Dendritic cell treated with granulocyte-macrophage colony-stimulating factor and Interleukin-4, amounts not matched to agents 40 ng/mL and 50 ng/mL, for 4 days (primary cell): Measurements from ENCODE around the gene IFIT1.

ENCODE experiments used
- H3K27ac Mint-ChIP-seq: one replicate; pipeline ENCODE4 v1.8.0; 2022; ENCODE audit warnings: mild to moderate bottlenecking, mixed read lengths
- H3K27me3 Mint-ChIP-seq: one replicate; pipeline ENCODE4 v1.8.0; 2022; ENCODE audit warnings: mild to moderate bottlenecking, mixed read lengths
- H3K36me3 Mint-ChIP-seq: one replicate; pipeline ENCODE4 v1.8.0; 2022; ENCODE audit warnings: low read depth, mixed read lengths
- H3K4me1 Mint-ChIP-seq: one replicate; pipeline ENCODE4 v1.8.0; 2022; ENCODE audit warnings: low read depth, mixed read lengths
- H3K4me3 Mint-ChIP-seq: one replicate; pipeline ENCODE4 v1.8.0; 2022; ENCODE audit warnings: mild to moderate bottlenecking, moderate library complexity, mixed read lengths
- H3K9me3 Mint-ChIP-seq: one replicate; pipeline ENCODE4 v1.8.0; 2022; ENCODE audit warnings: mixed read lengths
- intact Hi-C: fragments of 100-400 bp; cut with micrococcal nuclease; formaldehyde crosslinking; loops from one replicate; pipeline ENCODE4 v1.15.0; 2022

Gene IFIT1

DNA sequence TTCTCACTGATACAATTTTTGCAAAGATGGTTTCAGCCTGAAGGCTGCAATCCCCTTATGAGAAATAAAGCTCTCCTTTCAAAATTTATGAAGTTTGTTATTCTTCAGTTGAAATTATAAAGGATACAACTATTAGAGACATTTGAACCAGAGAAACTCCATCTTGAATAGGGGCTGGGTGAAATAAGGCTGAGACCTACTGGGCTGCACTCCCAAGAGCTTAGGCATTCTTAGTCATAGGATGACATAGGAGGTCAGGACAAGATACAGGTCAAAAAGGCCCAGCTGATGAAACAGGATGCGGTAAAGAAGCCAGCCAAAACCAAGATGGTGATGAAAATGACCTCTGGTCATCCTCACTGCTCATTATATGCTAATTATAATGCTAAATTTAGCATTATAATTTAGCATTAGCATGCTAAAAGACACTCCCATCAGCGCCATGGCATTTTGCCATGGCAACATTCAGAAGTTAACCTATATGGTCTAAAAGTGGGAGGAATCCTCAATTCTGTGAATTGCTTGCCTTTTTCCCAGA, 37.0 kb upstream of the IFIT1 start:
- H3K9me3 Mint-ChIP-seq = no peaks in the 10 kb centered on the region

DNA sequence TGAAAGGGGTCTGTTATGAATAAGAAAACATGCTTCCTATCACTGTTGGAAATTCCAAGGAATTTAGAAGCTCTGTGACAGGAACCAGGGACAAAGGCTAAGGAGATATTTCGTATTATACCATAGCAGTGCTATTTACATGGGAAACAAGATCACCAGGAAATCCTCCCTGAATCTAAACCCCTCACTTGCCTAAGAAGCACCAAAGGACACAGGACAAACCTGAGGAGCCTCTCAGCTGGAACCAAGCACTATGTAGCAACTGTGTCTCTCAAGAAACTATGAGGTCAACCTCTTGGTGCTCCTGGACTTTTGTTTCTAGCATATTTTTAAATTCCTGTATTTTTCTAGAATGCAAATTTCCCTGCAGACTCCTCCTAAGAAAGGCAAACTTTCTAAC, 35.3 kb upstream of the IFIT1 start:
- Mint-ChIP-seq H3K4me1 (peaks cover 9% of the 10 kb centered on the region), H3K9me3 (no peaks in the 10 kb centered on the region), H3K36me3 (no peaks in the 10 kb centered on the region), H3K27ac (no peak overlapping the region), H3K4me3 (no peak overlapping the region), H3K27me3 (peaks cover 3% of the 10 kb centered on the region)
- intact Hi-C loops = no loop called here

More for the DNA sequence above, 37.0 kb upstream of the IFIT1 start:
- no peaks in the 10 kb centered on the region for H3K36me3 Mint-ChIP-seq
- H3K4me3 Mint-ChIP-seq = no peak overlapping the region
- intact Hi-C loops = no loop called here
- H3K4me1 Mint-ChIP-seq = peaks cover 25% of the 10 kb centered on the region
- no peaks in the 10 kb centered on the region for H3K27me3 Mint-ChIP-seq
- no peak overlapping the region for H3K27ac Mint-ChIP-seq

DNA sequence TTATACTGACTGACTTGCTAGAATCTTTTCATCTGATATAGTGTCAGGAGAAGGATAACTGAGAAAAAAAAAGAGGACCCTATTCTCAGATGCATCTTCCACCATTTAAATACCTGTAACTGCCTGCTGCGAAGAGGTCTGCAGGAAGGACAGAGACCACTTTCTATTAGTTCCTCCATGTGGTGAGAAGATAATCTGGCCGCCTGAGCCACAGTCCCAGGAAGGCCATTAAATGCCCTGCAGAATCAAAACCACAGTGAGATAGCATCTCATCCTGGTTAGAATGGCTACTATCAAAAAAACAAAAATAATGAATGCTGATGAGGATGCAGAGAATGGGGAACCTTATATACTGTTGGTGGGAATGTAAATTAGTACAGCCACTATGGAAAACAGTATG, 34.4 kb upstream of the IFIT1 start:
- intact Hi-C loops = no loop called here
- Mint-ChIP-seq H3K4me1 (peaks cover under 1% of the 10 kb centered on the region), H3K4me3 (no peak overlapping the region), H3K27ac (no peak overlapping the region), H3K36me3 (no peaks in the 10 kb centered on the region), H3K27me3 (peaks cover 3% of the 10 kb centered on the region), H3K9me3 (no peaks in the 10 kb centered on the region)

- intact Hi-C loops = no loop called here
- Mint-ChIP-seq H3K9me3 (no peaks in the 10 kb centered on the region), H3K4me3 (no peak overlapping the region), H3K36me3 (no peaks in the 10 kb centered on the region), H3K27me3 (peaks cover 3% of the 10 kb centered on the region), H3K4me1 (peaks cover 5% of the 10 kb centered on the region), H3K27ac (no peak overlapping the region)
These were observed 32.3 kb upstream of the IFIT1 start for GRCh38 chr10:89360157-89360556.

DNA sequence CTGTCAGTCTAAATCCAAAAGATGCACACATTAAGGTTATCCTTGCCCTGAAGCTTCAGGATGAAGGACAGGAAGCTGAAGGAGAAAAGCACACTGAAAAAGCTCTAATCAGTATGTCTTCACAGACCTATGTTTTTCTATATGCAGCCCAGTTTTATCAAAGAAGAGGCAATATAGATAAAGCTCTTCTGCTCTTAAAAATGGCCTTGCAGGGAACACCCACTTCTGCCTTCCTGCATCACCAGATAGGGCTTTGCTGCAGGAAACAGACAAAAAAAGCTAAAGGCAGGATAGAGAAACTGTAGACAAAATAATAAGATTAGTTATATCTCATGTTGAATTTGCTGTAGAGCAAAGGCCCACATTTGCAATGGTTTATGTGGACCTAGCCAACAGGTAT, 29.5 kb upstream of the IFIT1 start:
- intact Hi-C loops = no loop called here
- no peaks in the 10 kb centered on the region for H3K36me3 Mint-ChIP-seq
- H3K4me1 Mint-ChIP-seq = peaks cover 11% of the 10 kb centered on the region
- no peaks in the 10 kb centered on the region for H3K9me3 Mint-ChIP-seq
- peaks cover 6% of the 10 kb centered on the region for H3K27me3 Mint-ChIP-seq
- no peak overlapping the region for H3K27ac Mint-ChIP-seq
- H3K4me3 Mint-ChIP-seq = no peak overlapping the region

DNA sequence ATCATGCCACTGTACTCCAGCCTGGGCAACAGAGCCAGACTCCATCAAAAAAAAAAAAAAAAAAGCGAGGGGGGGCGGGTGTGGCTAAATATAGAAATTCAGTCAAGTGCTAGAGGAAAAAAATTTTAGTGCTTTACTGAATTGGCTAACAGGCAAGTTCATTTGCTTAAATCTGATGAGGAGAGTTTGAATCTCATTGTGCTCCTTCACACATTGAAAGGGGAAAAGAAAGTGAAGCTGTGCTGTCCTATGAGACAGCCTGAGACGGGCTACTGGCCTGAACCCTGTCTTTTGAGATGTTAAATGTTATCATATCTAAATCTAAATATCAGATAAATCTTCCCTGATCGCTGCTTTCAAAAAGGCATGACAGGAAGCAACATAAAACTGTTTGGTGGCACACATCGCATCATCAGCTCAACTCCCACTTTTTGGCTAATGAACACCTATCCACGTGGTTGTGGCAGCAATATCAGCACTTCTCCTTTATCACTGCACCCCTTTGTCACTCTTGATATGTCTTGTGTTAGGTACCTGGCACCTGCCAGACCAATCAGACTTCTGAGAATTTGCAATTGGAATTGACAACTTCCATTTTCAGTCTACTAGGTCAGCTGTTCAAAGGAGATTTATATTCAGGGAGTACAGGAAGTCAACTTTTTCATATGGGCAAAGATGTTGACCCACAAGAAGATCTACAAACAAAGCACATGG, 28.5 kb upstream of the IFIT1 start:
- Mint-ChIP-seq H3K4me1 (peaks cover 15% of the 10 kb centered on the region), H3K4me3 (no peak overlapping the region), H3K36me3 (no peaks in the 10 kb centered on the region), H3K27me3 (peaks cover 6% of the 10 kb centered on the region), H3K27ac (no peak overlapping the region), H3K9me3 (no peaks in the 10 kb centered on the region)
- intact Hi-C loops = no loop called here

- H3K9me3 Mint-ChIP-seq = no peaks in the 10 kb centered on the region
- peaks cover 6% of the 10 kb centered on the region for H3K27me3 Mint-ChIP-seq
- H3K4me3 Mint-ChIP-seq = no peak overlapping the region
- H3K4me1 Mint-ChIP-seq = peaks cover 22% of the 10 kb centered on the region
- intact Hi-C loops = no loop called here
- H3K27ac Mint-ChIP-seq = no peak overlapping the region
- no peaks in the 10 kb centered on the region for H3K36me3 Mint-ChIP-seq
These were observed 27.9 kb upstream of the IFIT1 start for GRCh38 chr10:89364531-89364930.

GRCh38 chr10:89367529-89367928, 24.9 kb upstream of the IFIT1 start:
- Mint-ChIP-seq H3K9me3 (no peaks in the 10 kb centered on the region), H3K4me3 (no peak overlapping the region), H3K36me3 (no peaks in the 10 kb centered on the region), H3K27ac (peak overlapping the region; percentile 17), H3K27me3 (peaks cover 2% of the 10 kb centered on the region), H3K4me1 (peaks cover 23% of the 10 kb centered on the region)
- intact Hi-C loops = no loop called here

DNA sequence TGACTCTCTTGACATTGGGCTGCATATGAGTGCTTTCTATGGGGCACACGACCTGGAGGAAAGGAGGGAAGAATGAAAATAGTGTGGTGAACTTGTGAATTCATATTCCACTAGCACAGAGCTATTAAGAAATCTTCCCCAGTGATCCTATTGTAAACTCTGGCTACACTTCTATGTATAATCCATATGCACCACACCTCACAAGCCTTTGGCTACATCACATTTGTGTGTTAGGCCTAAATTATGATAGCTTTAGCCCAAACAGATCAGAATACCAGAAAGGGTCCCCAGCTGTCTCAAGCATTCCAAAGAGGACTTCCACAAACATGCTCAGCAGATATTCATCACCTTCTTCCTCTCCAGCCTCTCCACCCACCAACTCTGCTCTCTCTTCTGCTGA, 24.3 kb upstream of the IFIT1 start:
- intact Hi-C loops = no loop called here
- Mint-ChIP-seq H3K27ac (peak overlapping the region; percentile 17), H3K36me3 (no peaks in the 10 kb centered on the region), H3K27me3 (peaks cover 2% of the 10 kb centered on the region), H3K4me3 (no peak overlapping the region), H3K9me3 (no peaks in the 10 kb centered on the region), H3K4me1 (peaks cover 23% of the 10 kb centered on the region)

DNA sequence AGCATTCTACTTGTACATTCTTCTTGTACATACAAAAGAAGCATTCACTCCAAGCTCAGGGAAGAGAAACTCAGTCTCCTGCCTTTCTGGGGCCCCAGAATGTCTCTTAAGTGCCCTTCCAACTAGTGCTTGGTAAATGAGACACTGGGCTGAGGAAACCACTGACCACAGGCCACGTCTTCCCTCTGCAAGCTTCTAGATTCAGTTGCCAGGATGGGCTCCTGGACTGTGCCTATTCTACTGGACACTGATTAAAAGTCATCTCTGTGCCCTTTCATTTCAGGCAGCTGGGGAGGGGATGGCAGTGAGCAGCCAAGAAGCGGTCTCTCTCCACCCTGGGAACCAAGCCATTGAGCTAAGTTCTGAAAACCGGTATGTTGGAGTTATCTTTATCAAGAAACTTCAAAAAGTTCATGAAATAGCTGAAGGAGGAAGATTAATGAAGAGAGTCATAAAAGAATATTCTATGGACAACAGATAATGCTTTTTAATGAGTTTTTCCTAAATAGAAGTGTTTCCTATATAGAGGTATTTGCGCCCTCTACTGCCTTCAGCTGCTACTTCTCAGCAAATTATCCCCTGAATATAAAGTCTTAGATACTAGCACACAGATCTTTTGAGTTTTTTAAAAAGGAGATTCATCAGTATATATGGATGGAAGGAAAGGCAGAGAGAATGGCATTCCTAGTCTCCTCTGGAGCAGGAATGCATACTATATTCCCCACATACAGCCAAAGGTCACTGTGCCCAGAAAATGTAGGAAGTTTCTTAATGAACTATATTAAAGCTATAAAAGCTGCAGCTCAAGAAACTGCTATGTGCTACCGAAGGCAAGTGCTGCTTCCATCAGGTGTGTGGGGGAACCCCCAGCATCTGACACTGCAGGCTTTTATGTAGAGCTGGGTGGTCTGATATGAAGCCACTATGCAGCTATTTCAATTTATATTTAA, 23.0 kb upstream of the IFIT1 start:
- Mint-ChIP-seq H3K27me3 (peaks cover 2% of the 10 kb centered on the region), H3K4me3 (no peak overlapping the region), H3K27ac (no peak overlapping the region), H3K4me1 (peaks cover 23% of the 10 kb centered on the region), H3K36me3 (no peaks in the 10 kb centered on the region), H3K9me3 (no peaks in the 10 kb centered on the region)
- intact Hi-C loops = no loop called here

DNA sequence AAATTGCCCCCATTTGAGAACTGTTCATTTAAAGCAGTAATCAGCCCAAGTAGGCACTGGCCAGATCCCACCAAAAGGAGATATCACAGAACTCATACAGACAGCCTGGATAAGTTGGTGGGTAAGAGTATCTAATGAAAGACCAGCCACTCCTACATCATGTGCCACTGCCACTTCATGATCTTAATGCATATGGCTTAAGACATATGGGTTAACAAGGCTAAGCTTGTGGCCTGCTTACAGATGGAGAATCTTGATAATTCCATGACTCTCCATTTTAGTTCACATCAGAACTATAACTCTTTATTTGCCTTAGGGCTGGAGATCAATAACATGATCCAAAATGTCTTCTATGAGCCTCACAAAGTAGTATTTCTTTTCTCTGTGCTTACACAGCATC, 21.3 kb upstream of the IFIT1 start:
- H3K27me3 Mint-ChIP-seq = no peaks in the 10 kb centered on the region
- intact Hi-C loops = no loop called here
- H3K36me3 Mint-ChIP-seq = no peaks in the 10 kb centered on the region
- peaks cover 26% of the 10 kb centered on the region for H3K4me1 Mint-ChIP-seq
- no peaks in the 10 kb centered on the region for H3K9me3 Mint-ChIP-seq
- H3K27ac Mint-ChIP-seq = no peak overlapping the region
- no peak overlapping the region for H3K4me3 Mint-ChIP-seq

DNA sequence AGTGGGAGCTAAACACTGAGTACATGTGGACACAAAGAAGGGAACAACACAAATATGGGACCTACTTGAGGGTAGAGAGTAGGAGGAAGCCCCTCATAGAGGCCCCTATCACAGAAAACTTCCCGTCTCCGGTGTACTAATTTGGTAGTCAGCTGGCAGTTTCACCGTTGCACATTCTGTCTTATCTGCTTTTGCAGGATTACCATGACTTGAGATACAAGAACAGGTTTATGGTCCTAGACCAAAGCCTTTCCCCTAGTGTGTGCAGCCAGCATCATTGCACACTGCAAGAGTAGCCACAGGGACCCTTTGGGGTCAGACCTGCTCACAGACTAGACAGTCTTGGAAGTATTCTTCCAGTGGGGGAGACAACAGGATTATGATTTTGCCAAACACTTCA, 20.4 kb upstream of the IFIT1 start:
- Mint-ChIP-seq H3K36me3 (no peaks in the 10 kb centered on the region), H3K4me1 (peaks cover 26% of the 10 kb centered on the region), H3K9me3 (no peaks in the 10 kb centered on the region), H3K4me3 (no peak overlapping the region), H3K27me3 (no peaks in the 10 kb centered on the region), H3K27ac (no peak overlapping the region)
- intact Hi-C loops = no loop called here

DNA sequence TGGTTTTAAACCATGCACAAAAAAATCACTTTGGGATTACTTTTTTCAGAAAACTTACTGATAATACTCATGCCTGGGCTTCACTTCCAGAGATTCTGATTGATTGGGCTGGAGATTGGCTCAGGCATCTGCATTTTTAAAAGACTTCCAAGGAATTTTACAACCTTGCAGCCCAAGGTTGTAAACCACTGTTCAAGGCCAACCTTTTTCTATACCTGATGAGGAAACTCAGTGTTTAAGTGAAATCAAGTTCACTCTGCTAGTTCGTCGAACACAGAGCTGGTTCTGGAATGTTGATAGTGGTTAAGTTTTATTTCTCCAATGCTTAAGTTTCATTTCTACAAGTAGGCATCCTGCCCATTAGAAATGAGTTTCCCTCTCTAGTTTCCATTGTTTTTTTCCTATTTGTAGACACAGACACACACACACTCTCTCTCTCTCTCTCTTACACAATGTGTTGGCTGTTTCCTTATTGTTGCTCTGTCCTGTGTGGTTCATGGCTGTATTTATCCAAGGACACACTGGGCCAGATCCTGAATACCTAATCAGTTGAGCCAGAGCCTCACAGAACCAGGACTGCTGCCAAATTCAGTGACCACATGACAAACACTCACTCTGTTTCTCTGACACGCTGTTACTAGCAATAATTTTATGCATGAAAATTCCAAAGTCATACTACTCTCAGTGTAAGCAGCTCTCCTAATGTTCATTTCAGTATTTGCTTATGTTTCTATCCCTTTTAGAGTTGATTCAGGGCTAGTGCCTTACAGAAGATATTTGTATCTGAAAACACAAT, 18.3 kb upstream of the IFIT1 start:
- H3K27ac Mint-ChIP-seq = peak overlapping the region; percentile 13
- no peaks in the 10 kb centered on the region for H3K36me3 Mint-ChIP-seq
- no peak overlapping the region for H3K4me3 Mint-ChIP-seq
- no peaks in the 10 kb centered on the region for H3K27me3 Mint-ChIP-seq
- peaks cover 14% of the 10 kb centered on the region for H3K4me1 Mint-ChIP-seq
- no peaks in the 10 kb centered on the region for H3K9me3 Mint-ChIP-seq
- intact Hi-C loops = no loop called here
